GM10266 (cell line): Measurements from ENCODE around the gene DCTN3.

ENCODE experiments used
- DNase-seq: peaks from one replicate; pipeline ENCODE4 v3.0.0; 2012; ENCODE audit errors: extremely low spot score
- TF ChIP-seq, protein P1 (sequence below): IDR thresholded peaks from 2 replicates; pipeline ENCODE4 v1.5.1; 2012; ENCODE audit warnings: mild to moderate bottlenecking, low read depth; ENCODE audit not compliant: control insufficient read depth, insufficient read depth; ENCODE audit errors: missing control alignments

DCTN3 gene

DNA sequence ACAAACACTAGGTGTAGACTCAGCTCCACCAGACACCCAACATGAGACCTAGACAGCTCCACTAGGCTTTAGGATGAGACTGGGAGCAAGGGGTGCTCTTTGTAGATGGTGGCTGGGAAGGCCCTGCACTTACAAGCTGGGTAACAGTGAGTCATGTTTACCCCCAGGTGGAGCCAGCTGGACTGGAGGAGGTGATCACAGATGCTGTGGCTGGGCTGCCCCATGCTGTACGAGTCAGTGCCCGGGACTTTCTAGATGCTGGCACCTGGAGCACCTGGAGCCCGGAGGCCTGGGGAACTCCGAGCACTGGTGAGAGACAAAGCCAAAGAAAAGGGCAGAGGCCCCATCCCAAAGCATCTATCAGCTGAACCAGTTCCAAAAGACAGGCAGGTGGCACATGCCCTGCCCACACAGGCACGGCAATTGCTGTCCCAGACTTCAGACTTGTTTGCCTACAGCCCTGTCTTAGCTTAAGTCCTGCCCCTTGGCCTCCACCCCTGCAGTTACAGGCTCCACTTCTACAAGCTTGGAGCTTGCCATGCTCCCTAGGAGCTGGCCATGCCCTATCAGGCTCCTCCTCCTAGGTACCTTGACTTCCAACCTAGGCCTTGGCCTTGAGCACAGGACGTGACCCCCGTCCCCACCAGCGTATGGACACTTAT lies 39.4 kb upstream of the DCTN3 start:
- TF ChIP-seq, protein P1, sequence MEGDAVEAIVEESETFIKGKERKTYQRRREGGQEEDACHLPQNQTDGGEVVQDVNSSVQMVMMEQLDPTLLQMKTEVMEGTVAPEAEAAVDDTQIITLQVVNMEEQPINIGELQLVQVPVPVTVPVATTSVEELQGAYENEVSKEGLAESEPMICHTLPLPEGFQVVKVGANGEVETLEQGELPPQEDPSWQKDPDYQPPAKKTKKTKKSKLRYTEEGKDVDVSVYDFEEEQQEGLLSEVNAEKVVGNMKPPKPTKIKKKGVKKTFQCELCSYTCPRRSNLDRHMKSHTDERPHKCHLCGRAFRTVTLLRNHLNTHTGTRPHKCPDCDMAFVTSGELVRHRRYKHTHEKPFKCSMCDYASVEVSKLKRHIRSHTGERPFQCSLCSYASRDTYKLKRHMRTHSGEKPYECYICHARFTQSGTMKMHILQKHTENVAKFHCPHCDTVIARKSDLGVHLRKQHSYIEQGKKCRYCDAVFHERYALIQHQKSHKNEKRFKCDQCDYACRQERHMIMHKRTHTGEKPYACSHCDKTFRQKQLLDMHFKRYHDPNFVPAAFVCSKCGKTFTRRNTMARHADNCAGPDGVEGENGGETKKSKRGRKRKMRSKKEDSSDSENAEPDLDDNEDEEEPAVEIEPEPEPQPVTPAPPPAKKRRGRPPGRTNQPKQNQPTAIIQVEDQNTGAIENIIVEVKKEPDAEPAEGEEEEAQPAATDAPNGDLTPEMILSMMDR, result no peak
- DNase-seq, result no peak

DNA sequence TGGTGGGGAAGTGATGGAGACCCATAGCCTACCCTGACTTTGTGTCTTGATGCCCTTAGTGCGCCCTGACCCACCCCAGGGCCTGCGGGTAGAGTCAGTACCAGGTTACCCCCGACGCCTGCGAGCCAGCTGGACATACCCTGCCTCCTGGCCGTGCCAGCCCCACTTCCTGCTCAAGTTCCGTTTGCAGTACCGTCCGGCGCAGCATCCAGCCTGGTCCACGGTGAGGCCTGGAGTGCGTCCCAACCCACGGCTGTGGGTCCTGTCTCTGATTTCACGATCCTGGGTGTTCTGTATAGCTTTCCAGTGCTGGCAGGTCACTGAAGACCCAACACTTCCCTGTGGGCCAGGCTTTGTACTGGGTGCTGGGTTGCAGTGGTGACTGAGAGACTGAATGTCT lies 38.2 kb upstream of the DCTN3 start:
- DNase-seq, result no peak
- TF ChIP-seq, protein P1, result no peak

DNA sequence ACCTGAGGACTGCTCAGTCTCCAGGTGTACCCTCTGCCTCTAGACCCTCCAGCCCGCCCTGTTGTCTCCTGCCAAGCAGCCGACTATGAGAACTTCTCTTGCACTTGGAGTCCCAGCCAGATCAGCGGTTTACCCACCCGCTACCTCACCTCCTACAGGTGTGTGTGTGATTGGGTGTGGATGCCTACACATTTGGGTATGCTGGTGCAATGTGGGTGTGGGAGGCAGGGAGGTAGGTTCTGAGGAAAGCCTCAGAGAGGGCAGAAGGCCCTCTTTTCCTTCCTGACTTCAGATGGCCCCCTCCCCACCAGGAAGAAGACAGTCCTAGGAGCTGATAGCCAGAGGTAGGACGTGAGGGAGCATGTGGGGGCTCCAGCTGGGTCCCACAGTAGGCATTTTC lies 36.7 kb upstream of the DCTN3 start:
- TF ChIP-seq, protein P1, result no peak

DNA sequence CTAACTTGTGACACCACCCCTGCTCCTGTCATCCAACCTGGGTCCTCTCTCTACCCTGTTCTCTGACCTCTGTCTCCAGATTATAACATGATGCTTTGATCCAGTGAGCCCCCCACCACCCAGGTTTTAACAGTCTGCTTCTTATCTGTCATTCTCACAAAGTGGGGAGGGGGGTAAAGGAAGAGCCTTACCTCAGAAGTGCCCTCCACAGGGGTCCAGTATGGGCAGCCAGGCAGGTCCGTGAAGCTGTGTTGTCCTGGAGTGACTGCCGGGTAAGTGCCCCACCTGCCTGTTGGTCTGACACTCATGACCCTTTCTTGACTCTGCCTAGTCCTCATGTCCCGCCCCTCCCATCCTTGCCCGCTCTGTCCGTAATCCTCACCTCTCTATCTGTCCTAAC lies 35.1 kb upstream of the DCTN3 start:
- TF ChIP-seq, protein P1, result no peak
- DNase-seq, result no peak

More for the DNA sequence above, 36.7 kb upstream of the DCTN3 start:
- no peak for DNase-seq

DNA sequence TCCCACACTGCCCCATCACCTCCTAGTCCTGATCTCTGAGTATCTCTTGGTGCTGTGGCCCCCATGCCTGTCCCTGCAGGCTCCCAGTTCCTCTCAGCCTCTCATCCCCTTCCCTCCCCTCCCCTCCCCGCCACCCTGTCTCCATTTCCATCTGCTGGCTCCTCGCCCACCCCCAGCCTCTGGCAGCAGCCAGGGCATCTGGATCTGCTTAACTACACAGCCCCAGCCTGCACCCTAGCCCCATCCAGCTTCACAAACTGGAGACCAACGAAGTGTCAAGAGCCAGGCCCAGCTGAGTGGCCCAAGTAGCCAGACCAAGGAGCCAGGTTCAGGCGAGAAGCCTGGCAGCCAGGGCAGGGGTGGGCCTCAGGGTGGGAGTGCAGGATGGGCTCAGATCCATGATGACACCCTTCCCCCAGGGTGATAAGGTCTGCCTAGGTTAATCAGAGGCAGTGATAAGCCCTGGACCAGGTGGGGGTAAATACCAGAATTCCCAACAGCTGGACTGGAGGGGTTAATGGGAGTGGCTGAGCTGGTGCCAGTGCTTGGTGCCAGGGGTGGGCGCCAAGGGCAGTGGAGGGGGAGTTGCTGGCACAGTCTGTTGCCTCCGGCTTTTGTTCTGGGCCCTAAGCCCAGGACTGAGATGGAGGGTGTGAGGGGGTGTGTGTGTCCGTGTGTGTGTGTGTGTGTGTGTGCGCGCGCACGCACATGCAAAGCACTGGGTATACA lies 34.2 kb upstream of the DCTN3 start:
- TF ChIP-seq, protein P1, result no peak
- no peak for DNase-seq

DNA sequence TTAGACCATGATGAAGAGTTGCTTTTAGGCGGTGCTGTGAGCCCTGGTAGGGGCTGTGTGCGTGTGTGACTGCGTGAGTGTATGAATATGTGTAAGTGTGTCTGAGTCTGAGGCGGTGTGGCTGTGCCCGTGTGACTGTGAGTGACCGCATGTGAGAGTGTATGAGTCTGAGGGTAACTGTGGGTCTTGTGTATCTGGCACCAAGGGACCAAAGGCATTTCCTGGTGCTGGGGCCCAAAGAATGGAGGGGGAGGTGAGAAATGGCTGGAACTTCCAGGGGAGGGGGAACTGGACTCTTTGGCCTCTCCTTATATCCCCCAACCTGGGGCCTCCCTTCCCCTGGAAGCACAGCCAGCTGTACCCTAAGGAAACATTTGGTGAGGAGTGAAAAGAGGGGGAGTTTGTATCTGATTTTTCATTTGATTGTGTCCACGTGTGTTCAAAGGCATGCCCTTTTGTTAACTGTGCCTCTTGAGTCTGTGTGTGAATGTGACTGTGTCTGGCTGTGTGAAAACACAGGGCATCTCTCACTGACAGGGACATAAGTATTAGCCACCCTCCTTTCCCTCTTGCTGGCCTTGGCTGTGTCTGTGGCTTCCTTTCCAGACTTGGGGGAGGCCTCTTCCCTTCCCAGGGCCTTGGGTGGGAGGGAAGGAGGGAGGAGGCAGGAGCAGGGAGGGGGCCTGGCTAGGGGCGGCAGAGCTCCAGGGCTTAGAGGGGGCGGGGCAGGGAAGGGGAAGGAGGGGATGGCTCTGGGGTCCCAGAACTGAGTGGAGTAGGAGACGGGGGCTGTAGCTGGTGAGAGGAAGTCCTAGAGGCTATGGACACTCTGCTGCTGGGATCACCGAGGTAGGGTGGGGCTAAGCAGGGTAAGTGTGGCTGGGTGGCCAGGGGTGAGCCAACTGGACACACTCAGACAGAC lies 33.1 kb upstream of the DCTN3 start:
- TF ChIP-seq, protein P1, result no peak
- no peak for DNase-seq
